Lower lobe of right lung (tissue), 2 donors: Measurements from ENCODE around the gene CTBP1. TPM values are rescaled to one million over a fixed set of nuclear protein-coding genes. Genes with fewer than 3 reads are reported as not detected.

Experiments
- ATAC-seq, 2 donors: fragments of 200-7000 bp; cut with Tn5 transposase; one replicate each; pipeline ENCODE4 v1.9.1; 2020 to 2022; ENCODE audit warnings: mild to moderate bottlenecking in 2 of 2, moderate library complexity in 2 of 2
- DNase-seq: peaks from one replicate; pipeline ENCODE4 v3.0.0-alpha.2; 2020
- H3K27ac ChIP-seq: fragments of 200-600 bp; one replicate; pipeline ENCODE4 v1.8.0; 2022
- H3K27me3 ChIP-seq: fragments of 200-600 bp; one replicate; pipeline ENCODE4 v1.8.0; 2022; ENCODE audit warnings: low read depth
- H3K36me3 ChIP-seq: fragments of 200-600 bp; one replicate; pipeline ENCODE4 v1.8.0; 2022; ENCODE audit warnings: mild to moderate bottlenecking
- H3K4me1 ChIP-seq: fragments of 200-600 bp; one replicate; pipeline ENCODE4 v1.8.0; 2022
- H3K4me3 ChIP-seq: fragments of 200-600 bp; one replicate; pipeline ENCODE4 v1.8.0; 2022; ENCODE audit warnings: mild to moderate bottlenecking
- H3K9me3 ChIP-seq: fragments of 200-600 bp; one replicate; pipeline ENCODE4 v1.8.0; 2022
- CTCF ChIP-seq: fragments of 200-600 bp; IDR thresholded peaks from one replicate; pipeline ENCODE4 v1.8.0; 2022; ENCODE audit warnings: antibody characterized with exemption, mild to moderate bottlenecking
- intact Hi-C: fragments of 100-400 bp; cut with DNase I; formaldehyde crosslinking; loops from one replicate; pipeline ENCODE4 v1.11.0; 2022
- total RNA-seq: library from RNA; stranded (reverse); fragmentation: NEBNext Ultra II Directional; extraction: Animal tissue kit (Norgen Biotek cat#: 25700); gene quantifications from one replicate; pipeline ENCODE4 v1.2.1, GENCODE V29; 2021
- donor health status: DM: no; HTN: yes; CAD: no; lungs with severe emphysema.

The CTBP1 gene
- total RNA-seq, 1 donor from 2014 or later, result 165 TPM

GRCh38 chr4:1170156-1170975 lies 78.6 kb downstream of the CTBP1 start:
- Histone ChIP-seq H3K4me1 (peaks cover 43% of the 10 kb centered on the region), H3K27me3 (peaks cover 43% of the 10 kb centered on the region), H3K9me3 (no peaks in the 10 kb centered on the region), H3K36me3 (peaks cover 6% of the 10 kb centered on the region), H3K27ac (no peak overlapping the region), H3K4me3 (peak overlapping the region; percentile 53)
- DNase-seq (peak; percentile 43), ATAC-seq (no peak)
- intact Hi-C loops, result no loop called here
- no peak for TF ChIP-seq CTCF

GRCh38 chr4:1169691-1170096 lies 79.2 kb downstream of the CTBP1 start:
- intact Hi-C loops, result no loop called here
- TF ChIP-seq CTCF, result no peak
- peak; percentile 44 for DNase-seq
- Histone ChIP-seq H3K27me3 (peaks cover 43% of the 10 kb centered on the region), H3K27ac (no peak overlapping the region), H3K4me1 (peaks cover 43% of the 10 kb centered on the region), H3K9me3 (no peaks in the 10 kb centered on the region), H3K4me3 (no peak overlapping the region), H3K36me3 (peaks cover 6% of the 10 kb centered on the region)
- ATAC-seq, result no peak

GRCh38 chr4:1169171-1169671 lies 79.7 kb downstream of the CTBP1 start:
- H3K4me1 ChIP-seq, result peaks cover 43% of the 10 kb centered on the region
- no peak for TF ChIP-seq CTCF
- no peak overlapping the region for H3K4me3 ChIP-seq
- H3K27ac ChIP-seq, result no peak overlapping the region
- ATAC-seq (no peak), DNase-seq (peak; percentile 41)
- intact Hi-C loops, result no loop called here
- H3K9me3 ChIP-seq, result no peaks in the 10 kb centered on the region
- H3K36me3 ChIP-seq, result peaks cover 6% of the 10 kb centered on the region
- peaks cover 43% of the 10 kb centered on the region for H3K27me3 ChIP-seq

GRCh38 chr4:1168191-1169101 lies 80.5 kb downstream of the CTBP1 start:
- H3K9me3 ChIP-seq, result no peaks in the 10 kb centered on the region
- H3K4me1 ChIP-seq, result peaks cover 43% of the 10 kb centered on the region
- intact Hi-C loops, result no loop called here
- peaks cover 6% of the 10 kb centered on the region for H3K36me3 ChIP-seq
- H3K4me3 ChIP-seq, result peak overlapping the region; percentile 63
- TF ChIP-seq CTCF, result no peak
- H3K27ac ChIP-seq, result no peak overlapping the region
- peaks cover 40% of the 10 kb centered on the region for H3K27me3 ChIP-seq
- DNase-seq (peak; percentile 41), ATAC-seq (no peak)

GRCh38 chr4:1167244-1167949 lies 81.5 kb downstream of the CTBP1 start:
- peak overlapping the region; percentile 63 for H3K4me3 ChIP-seq
- peak; percentile 95 for TF ChIP-seq CTCF
- peak overlapping the region; percentile 57 for H3K27ac ChIP-seq
- peaks cover 31% of the 10 kb centered on the region for H3K27me3 ChIP-seq
- peaks cover 6% of the 10 kb centered on the region for H3K36me3 ChIP-seq
- ATAC-seq (peak; percentile 88 to 91), DNase-seq (peak; percentile 93)
- intact Hi-C loops, result no loop called here
- H3K9me3 ChIP-seq, result no peaks in the 10 kb centered on the region
- peaks cover 36% of the 10 kb centered on the region for H3K4me1 ChIP-seq
